Activated CD8-positive, alpha-beta memory T cell treated with anti-CD3 and anti-CD28 coated beads for 36 hours (primary cell): Measurements from ENCODE around the gene NCEH1. TPM values are rescaled to one million over a fixed set of nuclear protein-coding genes. Genes with fewer than 3 reads are reported as not detected.
"Not testable (repeated sequence)": the region's sequence is repeated elsewhere in the genome, so short reads cannot be mapped to it uniquely, and the experiment has no call there.

Experiments
- CTCF ChIA-PET: fragments of 350-600 bp; sonication (Branson Sonifier 250); formaldehyde crosslinking; loops from one replicate; lab custom pipeline; 2021; ENCODE audit warnings: antibody characterized with exemption; lab: Charles Lee
- POLR2A ChIA-PET: fragments of 350-600 bp; sonication (Branson Sonifier 250); formaldehyde crosslinking; loops from one replicate; lab custom pipeline; 2021; ENCODE audit warnings: antibody characterized with exemption; lab: Charles Lee
- total RNA-seq, 2 experiments: library from RNA; stranded (reverse); gene quantifications; one replicate each; pipeline ENCODE4 v1.2.3, GENCODE V29; 2021

NCEH1 gene
- total RNA-seq, 2 experiments from 2014 or later = 10.5 to 11.2 TPM

GRCh38 chr3:172709774-172710663, 848 bp downstream of the NCEH1 start:
- POLR2A ChIA-PET = interaction anchor here (1.8 kb wide), 1 partner anchor 41 kb away, joined by 5 read pairs; the partner anchor contains the start of gene ECT2
- CTCF ChIA-PET = interaction anchor here (1.5 to 2.5 kb wide), 2 partner anchors 37 to 40 kb away, joined by 5 to 6 read pairs; partner anchors contain the start of gene ECT2

GRCh38 chr3:172708921-172709773, 1.7 kb downstream of the NCEH1 start:
- ChIA-PET POLR2A (interaction anchor here (0.6 kb wide), 1 partner anchor 41 kb away, joined by 3 read pairs; the partner anchor contains the start of gene ECT2), CTCF (interaction anchor here (2.5 kb wide), 1 partner anchor 41 kb away, joined by 6 read pairs; the partner anchor contains the start of gene ECT2)

GRCh38 chr3:172707967-172708366, 2.9 kb downstream of the NCEH1 start:
- ChIA-PET POLR2A (no interaction called here), CTCF (no interaction called here)

GRCh38 chr3:172707030-172707429, 3.8 kb downstream of the NCEH1 start:
- ChIA-PET CTCF (no interaction called here), POLR2A (no interaction called here)

- ChIA-PET CTCF (no interaction called here), POLR2A (no interaction called here)
Measured at GRCh38 chr3:172705170-172705569, 5.7 kb downstream of the NCEH1 start.

GRCh38 chr3:172704001-172704400, 6.9 kb downstream of the NCEH1 start:
- POLR2A ChIA-PET = no interaction called here
- CTCF ChIA-PET = no interaction called here

GRCh38 chr3:172702731-172703130, 8.1 kb downstream of the NCEH1 start:
- POLR2A ChIA-PET, CTCF ChIA-PET: not testable (repeated sequence)

- ChIA-PET POLR2A (no interaction called here), CTCF (no interaction called here)
Measured at GRCh38 chr3:172702256-172702655, 8.6 kb downstream of the NCEH1 start.

- ChIA-PET CTCF (no interaction called here), POLR2A (no interaction called here)
Measured at GRCh38 chr3:172701751-172702150, 9.1 kb downstream of the NCEH1 start.

GRCh38 chr3:172700936-172701455, 9.9 kb downstream of the NCEH1 start:
- CTCF ChIA-PET = interaction anchor here (0.6 kb wide), 1 partner anchor 51 kb away, joined by 3 read pairs; no protein-coding TSS in a partner anchor
- POLR2A ChIA-PET = no interaction called here

- CTCF ChIA-PET = no interaction called here
- POLR2A ChIA-PET = no interaction called here
Measured at GRCh38 chr3:172700256-172700655, 10.6 kb downstream of the NCEH1 start.

- POLR2A ChIA-PET = no interaction called here
- CTCF ChIA-PET = no interaction called here
Measured at GRCh38 chr3:172699031-172699430, 11.8 kb downstream of the NCEH1 start.

- ChIA-PET POLR2A (no interaction called here), CTCF (no interaction called here)
Measured at GRCh38 chr3:172698631-172699030, 12.2 kb downstream of the NCEH1 start.

GRCh38 chr3:172697558-172697957, 13.3 kb downstream of the NCEH1 start:
- CTCF ChIA-PET = interaction anchor here (1.0 kb wide), 1 partner anchor 24 kb away, joined by 3 read pairs; no protein-coding TSS in a partner anchor
- POLR2A ChIA-PET = no interaction called here

GRCh38 chr3:172696357-172696756, 14.5 kb downstream of the NCEH1 start:
- POLR2A ChIA-PET = no interaction called here

GRCh38 chr3:172694573-172695246, 16.2 kb downstream of the NCEH1 start:
- CTCF ChIA-PET = no interaction called here
- POLR2A ChIA-PET = no interaction called here

More at GRCh38 chr3:172696357-172696756, 14.5 kb downstream of the NCEH1 start:
- CTCF ChIA-PET = interaction anchor here (0.7 to 1.0 kb wide), 2 partner anchors 23 to 200 kb away, joined by 3 read pairs; no protein-coding TSS in a partner anchor

- POLR2A ChIA-PET = no interaction called here
- CTCF ChIA-PET = interaction anchor here (1.3 kb wide), 1 partner anchor 19 kb away, joined by 4 read pairs; no protein-coding TSS in a partner anchor
Measured at GRCh38 chr3:172692751-172693338, 18.0 kb downstream of the NCEH1 start.

- ChIA-PET POLR2A (no interaction called here), CTCF (no interaction called here)
Measured at GRCh38 chr3:172690936-172691335, 19.9 kb downstream of the NCEH1 start.
